Liver (tissue), 9 donors: ENCODE measurements around the gene FAR1. TPM values are rescaled to one million over a fixed set of nuclear protein-coding genes. Genes with fewer than 3 reads are reported as not detected.

Experiments used
- DNase-seq: peaks from one replicate; pipeline ENCODE4 v3.0.0-alpha.2; 2017; ENCODE audit warnings: low spot score
- H3K27ac ChIP-seq, 2 donors: one replicate each; pipeline ENCODE4 v1.7.0; 2013; ENCODE audit warnings: inconsistent platforms in 2 of 2, low read length in 2 of 2, control low read depth in 1 of 2, low read depth in 1 of 2, mild to moderate bottlenecking in 1 of 2
- H3K27me3 ChIP-seq, 4 donors: one replicate each; pipeline versions ENCODE4 v1.6.1 to v1.7.0; 2013; ENCODE audit warnings: low read length in 3 of 4, inconsistent platforms in 1 of 4, mild to moderate bottlenecking in 1 of 4, moderate library complexity in 1 of 4; ENCODE audit not compliant: control insufficient read depth in 4 of 4, insufficient read depth in 4 of 4
- H3K36me3 ChIP-seq, 4 donors: one replicate each; pipeline versions ENCODE4 v1.6.1 to v1.7.0; 2013; ENCODE audit warnings: low read length in 3 of 4, mild to moderate bottlenecking in 3 of 4, low read depth in 1 of 4, moderate library complexity in 1 of 4; ENCODE audit not compliant: control insufficient read depth in 4 of 4, insufficient read depth in 3 of 4
- H3K4me1 ChIP-seq, 4 donors: one replicate each; pipeline versions ENCODE4 v1.6.1 to v1.7.0; 2013; ENCODE audit warnings: low read length in 3 of 4, mild to moderate bottlenecking in 3 of 4, moderate library complexity in 1 of 4; ENCODE audit not compliant: control insufficient read depth in 4 of 4, insufficient read depth in 4 of 4
- H3K4me3 ChIP-seq, 3 donors: one replicate each; pipeline versions ENCODE4 v1.6.1 to v1.7.0; 2013; ENCODE audit warnings: low read length in 3 of 3, control low read depth in 1 of 3, low read depth in 1 of 3, mild to moderate bottlenecking in 1 of 3
- H3K9ac ChIP-seq, 2 donors: one replicate each; pipeline ENCODE4 v1.7.0; 2013; ENCODE audit warnings: low read length in 2 of 2, mild to moderate bottlenecking in 2 of 2, moderate library complexity in 2 of 2, control low read depth in 1 of 2, low read depth in 1 of 2
- H3K9me3 ChIP-seq, 4 donors: one replicate each; pipeline versions ENCODE4 v1.6.1 to v1.7.0; 2013; ENCODE audit warnings: low read length in 3 of 4; ENCODE audit not compliant: control insufficient read depth in 4 of 4
- EGR1 ChIP-seq, 2 donors: IDR thresholded peaks; 2 replicates each; pipeline ENCODE4 v1.6.1; 2016 to 2018; ENCODE audit warnings: antibody characterized with exemption in 2 of 2, low read depth in 2 of 2
- FOXA2 ChIP-seq: IDR thresholded peaks from 2 replicates; pipeline ENCODE4 v1.6.1; 2016; ENCODE audit warnings: antibody characterized with exemption
- GABPA ChIP-seq, 2 donors: IDR thresholded peaks in 1 of 2; conservative IDR thresholded peaks in 1 of 2; 2 replicates each; pipeline ENCODE4 v1.6.1; 2016; ENCODE audit warnings: antibody characterized with exemption in 2 of 2, mild to moderate bottlenecking in 1 of 2, moderate library complexity in 1 of 2
- HNF4A ChIP-seq, 2 donors: conservative IDR thresholded peaks; 2 replicates each; pipeline ENCODE4 v1.6.1; 2016; ENCODE audit warnings: antibody characterized with exemption in 2 of 2, mild to moderate bottlenecking in 2 of 2
- JUND ChIP-seq, 2 donors: IDR thresholded peaks; 2 replicates each; pipeline ENCODE4 v1.6.1; 2016; ENCODE audit warnings: antibody characterized with exemption in 2 of 2
- NR2F2 ChIP-seq: IDR thresholded peaks from 2 replicates; pipeline ENCODE4 v1.6.1; 2016; ENCODE audit warnings: antibody characterized with exemption
- REST ChIP-seq: IDR thresholded peaks from 2 replicates; pipeline ENCODE4 v1.6.1; 2016; ENCODE audit warnings: antibody characterized with exemption, mild to moderate bottlenecking
- RXRA ChIP-seq, 2 donors: IDR thresholded peaks; 2 replicates each; pipeline ENCODE4 v1.6.1; 2017 to 2018; ENCODE audit warnings: antibody characterized with exemption in 2 of 2, mild to moderate bottlenecking in 1 of 2
- SP1 ChIP-seq: IDR thresholded peaks from 2 replicates; pipeline ENCODE4 v1.6.1; 2018; ENCODE audit warnings: antibody characterized with exemption, mild to moderate bottlenecking
- TAF1 ChIP-seq: conservative IDR thresholded peaks from 2 replicates; pipeline ENCODE4 v1.6.1; 2016; ENCODE audit warnings: antibody characterized with exemption, mild to moderate bottlenecking
- ZBTB33 ChIP-seq: IDR thresholded peaks from 2 replicates; pipeline ENCODE4 v1.6.1; 2016; ENCODE audit warnings: antibody characterized with exemption
- WGBS: extraction: QIAGEN DNeasy Blood & Tissue Kit; methylation state at CpG from one replicate; pipeline ENCODE4 v1.1.7; 2013; 5-methylcytosine and 5-hydroxymethylcytosine counted together
- polyA plus RNA-seq, 2 donors: library from polyadenylated mRNA; stranded (reverse) in 1 of 2; unstranded in 1 of 2; fragments of 200-250 nt in 1 of 2; fragments of >200 nt in 1 of 2; fragmentation: Nextera tagmentation in 1 of 2; extraction: Ambion mirVana in 1 of 2; gene quantifications; one replicate each; pipeline versions ENCODE4 v1.2.1 to v1.2.3, GENCODE V29; 2013 to 2015
- total RNA-seq, 2 donors: library from RNA; depleted of rRNA; stranded (reverse); fragments of >200 nt; gene quantifications; one replicate each; pipeline ENCODE4 v1.2.3, GENCODE V29; 2014
- donor health status: healthy.
- donor health status: healthy.
- donor health status: healthy.
- donor health status: healthy.
- donor health status: healthy.

FAR1 gene
- total and polyA plus RNA-seq, 4 donors = 1.7 to 29.6 (median 5.5) TPM

- WGBS = 92% methylated on average over 2 of the region's 2 CpGs
These were observed 45.5 kb downstream of the FAR1 start for GRCh38 chr11:13713982-13714381.

GRCh38 chr11:13717331-13717730 lies 48.9 kb downstream of the FAR1 start:
- H3K27ac ChIP-seq = no peak overlapping the region
- no peak overlapping the region for H3K9ac ChIP-seq
- TF ChIP-seq TAF1 = no peak
- WGBS = 84% methylated on average over 3 of the region's 3 CpGs
- H3K27me3 ChIP-seq = no peaks in the 10 kb centered on the region
- no peak for DNase-seq
- H3K9me3 ChIP-seq = peaks cover 0 to 3% (median 0%) of the 10 kb centered on the region in 4 donors
- no peak overlapping the region for H3K4me3 ChIP-seq
- H3K36me3 ChIP-seq = peaks cover 0 to 3% (median 0%) of the 10 kb centered on the region in 4 donors
- H3K4me1 ChIP-seq = no peaks in the 10 kb centered on the region

More at GRCh38 chr11:13713982-13714381, 45.5 kb downstream of the FAR1 start:
- TF ChIP-seq NR2F2 (no peak), ZBTB33 (no peak), FOXA2 (no peak), SP1 (no peak), GABPA (IDR thresholded peaks at IDR 0.05 in 1 of 2, conservative IDR thresholded peaks at IDR 0.05 in 1 of 2) (no peak), REST (no peak), HNF4A (conservative IDR thresholded peaks at IDR 0.05) (no peak), EGR1 (IDR thresholded peaks at IDR 0.05; ENCODE audit: low read depth in 2 of 2) (no peak), RXRA (IDR thresholded peaks at IDR 0.05) (no peak), JUND (IDR thresholded peaks at IDR 0.05) (no peak)
- Histone ChIP-seq H3K36me3 (peaks cover 0 to 3% (median 0%) of the 10 kb centered on the region in 4 donors), H3K9ac (no peak overlapping the region), H3K4me1 (no peaks in the 10 kb centered on the region), H3K9me3 (peaks cover 0 to 3% (median 0%) of the 10 kb centered on the region in 4 donors), H3K27me3 (no peaks in the 10 kb centered on the region), H3K27ac (no peak overlapping the region), H3K4me3 (no peak overlapping the region)
- DNase-seq = no peak

- peaks cover 0 to 3% (median 0%) of the 10 kb centered on the region in 4 donors for H3K36me3 ChIP-seq
- no peak for DNase-seq
These were observed 49.9 kb downstream of the FAR1 start for GRCh38 chr11:13718394-13718793.

More at GRCh38 chr11:13718394-13718793, 49.9 kb downstream of the FAR1 start:
- H3K4me3 ChIP-seq = no peak overlapping the region
- no peak overlapping the region for H3K9ac ChIP-seq
- no peaks in the 10 kb centered on the region for H3K4me1 ChIP-seq
- H3K27me3 ChIP-seq = no peaks in the 10 kb centered on the region
- no peak overlapping the region for H3K27ac ChIP-seq
- TF ChIP-seq REST = no peak
- peaks cover 0 to 3% (median 0%) of the 10 kb centered on the region in 4 donors for H3K9me3 ChIP-seq
